DOHH2 (cell line): Measurements from ENCODE around the gene SLCO2A1.

Source experiments
- CTCF ChIP-seq: fragments of 200-600 bp; sonication (generic); IDR thresholded peaks from one replicate; pipeline ENCODE4 v1.5.1; 2014; ENCODE audit warnings: antibody characterized with exemption, mild to moderate bottlenecking, low read depth, low read length; ENCODE audit not compliant: poor library complexity, severe bottlenecking
- EZH2phosphoT487 ChIP-seq: fragments of 200-600 bp; sonication (generic); IDR thresholded peaks from 2 replicates; pipeline ENCODE4 v1.6.1; 2017; ENCODE audit warnings: borderline replicate concordance, mild to moderate bottlenecking, antibody characterized with exemption, low read length, moderate library complexity, mixed read lengths

DNA sequence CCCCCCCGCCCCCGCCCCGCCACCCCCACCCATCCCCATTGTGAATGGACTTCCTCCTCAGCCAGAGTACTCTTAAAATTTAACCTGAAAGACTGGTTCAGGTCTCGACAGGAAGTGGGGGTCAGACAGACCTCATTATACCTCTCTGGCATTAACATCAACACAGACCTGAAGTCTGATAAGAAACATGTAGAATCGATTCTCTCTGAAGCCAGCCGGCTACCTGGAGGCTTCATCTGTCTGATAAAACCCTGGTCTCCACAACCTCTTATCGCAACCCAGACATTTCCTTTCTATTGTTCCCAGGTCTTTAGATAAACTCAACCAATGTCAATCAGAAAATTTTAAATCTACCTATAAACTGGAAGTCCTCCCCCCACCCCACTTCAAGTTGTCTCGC lies 42.6 kb downstream of the SLCO2A1 start:
- TF ChIP-seq CTCF = no peak
- TF ChIP-seq EZH2phosphoT487 = no peak
